HL-60 (cell line): ENCODE measurements around the gene MICB.

Experiments
- DNase-seq, 2 experiments: peaks; one replicate each; pipeline ENCODE4 v3.0.0-alpha.2; 2010 to 2020; ENCODE audit warnings: low read depth in 1 of 2, low spot score in 1 of 2
- H3K27ac ChIP-seq: fragments of 250-450 bp; sonication (Bioruptor Pico); replicated peaks from 2 replicates; pipeline ENCODE4 v1.5.1; 2020; ENCODE audit warnings: mild to moderate bottlenecking, moderate library complexity
- H3K27me3 ChIP-seq: fragments of 250-450 bp; sonication (Bioruptor Pico); 2 replicates; pipeline ENCODE4 v1.5.1; 2021; ENCODE audit warnings: mild to moderate bottlenecking, moderate library complexity; ENCODE audit not compliant: insufficient read depth, poor library complexity, severe bottlenecking
- H3K4me3 ChIP-seq: replicated peaks from 2 replicates; pipeline ENCODE4 v1.5.1; 2011; ENCODE audit warnings: mild to moderate bottlenecking, control low read depth, low read length; ENCODE audit not compliant: insufficient read depth
- GABPA ChIP-seq: IDR thresholded peaks from 2 replicates; pipeline ENCODE4 v1.6.1; 2012; ENCODE audit warnings: low read depth
- POLR2AphosphoS5 ChIP-seq: IDR thresholded peaks from 2 replicates; pipeline ENCODE4 v1.6.1; 2012; ENCODE audit warnings: low read depth
- SPI1 ChIP-seq: IDR thresholded peaks from 2 replicates; pipeline ENCODE4 v1.6.1; 2012; ENCODE audit warnings: low read depth, mild to moderate bottlenecking, borderline replicate concordance
- TF ChIP-seq, protein P1 (sequence below): IDR thresholded peaks from 2 replicates; pipeline ENCODE4 v1.6.1; 2012; ENCODE audit warnings: low read depth; ENCODE audit not compliant: insufficient replicate concordance
- TF ChIP-seq, protein P2 (sequence below): IDR thresholded peaks from one replicate; pipeline ENCODE4 v1.5.1; 2011; ENCODE audit warnings: low read length, control low read depth, inconsistent platforms; ENCODE audit not compliant: insufficient read depth

MICB gene

DNA sequence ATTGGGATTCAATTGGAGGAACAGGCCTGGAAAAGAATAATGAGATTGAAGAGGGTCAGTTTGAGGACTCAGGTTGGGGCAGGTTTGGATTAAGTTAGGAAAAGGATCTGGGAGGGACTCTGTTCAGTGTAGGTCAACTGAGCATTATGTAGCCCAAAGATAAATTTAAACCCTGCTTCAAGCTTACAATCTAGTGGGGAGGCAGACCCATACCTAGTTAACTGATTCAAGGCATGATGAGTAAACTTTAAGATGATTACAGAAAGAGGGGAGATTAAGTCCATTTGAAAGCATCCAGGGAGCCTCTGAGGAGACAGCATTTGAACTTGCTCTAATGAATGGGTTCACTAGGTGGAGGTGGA is 62.7 kb downstream of the MICB start:
- Histone ChIP-seq H3K27ac (peak overlapping the region; percentile 92), H3K4me3 (no peak overlapping the region), H3K27me3 (no peaks in the 10 kb centered on the region)
- TF ChIP-seq, protein P1, sequence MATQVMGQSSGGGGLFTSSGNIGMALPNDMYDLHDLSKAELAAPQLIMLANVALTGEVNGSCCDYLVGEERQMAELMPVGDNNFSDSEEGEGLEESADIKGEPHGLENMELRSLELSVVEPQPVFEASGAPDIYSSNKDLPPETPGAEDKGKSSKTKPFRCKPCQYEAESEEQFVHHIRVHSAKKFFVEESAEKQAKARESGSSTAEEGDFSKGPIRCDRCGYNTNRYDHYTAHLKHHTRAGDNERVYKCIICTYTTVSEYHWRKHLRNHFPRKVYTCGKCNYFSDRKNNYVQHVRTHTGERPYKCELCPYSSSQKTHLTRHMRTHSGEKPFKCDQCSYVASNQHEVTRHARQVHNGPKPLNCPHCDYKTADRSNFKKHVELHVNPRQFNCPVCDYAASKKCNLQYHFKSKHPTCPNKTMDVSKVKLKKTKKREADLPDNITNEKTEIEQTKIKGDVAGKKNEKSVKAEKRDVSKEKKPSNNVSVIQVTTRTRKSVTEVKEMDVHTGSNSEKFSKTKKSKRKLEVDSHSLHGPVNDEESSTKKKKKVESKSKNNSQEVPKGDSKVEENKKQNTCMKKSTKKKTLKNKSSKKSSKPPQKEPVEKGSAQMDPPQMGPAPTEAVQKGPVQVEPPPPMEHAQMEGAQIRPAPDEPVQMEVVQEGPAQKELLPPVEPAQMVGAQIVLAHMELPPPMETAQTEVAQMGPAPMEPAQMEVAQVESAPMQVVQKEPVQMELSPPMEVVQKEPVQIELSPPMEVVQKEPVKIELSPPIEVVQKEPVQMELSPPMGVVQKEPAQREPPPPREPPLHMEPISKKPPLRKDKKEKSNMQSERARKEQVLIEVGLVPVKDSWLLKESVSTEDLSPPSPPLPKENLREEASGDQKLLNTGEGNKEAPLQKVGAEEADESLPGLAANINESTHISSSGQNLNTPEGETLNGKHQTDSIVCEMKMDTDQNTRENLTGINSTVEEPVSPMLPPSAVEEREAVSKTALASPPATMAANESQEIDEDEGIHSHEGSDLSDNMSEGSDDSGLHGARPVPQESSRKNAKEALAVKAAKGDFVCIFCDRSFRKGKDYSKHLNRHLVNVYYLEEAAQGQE: no peak
- TF ChIP-seq, protein P2, sequence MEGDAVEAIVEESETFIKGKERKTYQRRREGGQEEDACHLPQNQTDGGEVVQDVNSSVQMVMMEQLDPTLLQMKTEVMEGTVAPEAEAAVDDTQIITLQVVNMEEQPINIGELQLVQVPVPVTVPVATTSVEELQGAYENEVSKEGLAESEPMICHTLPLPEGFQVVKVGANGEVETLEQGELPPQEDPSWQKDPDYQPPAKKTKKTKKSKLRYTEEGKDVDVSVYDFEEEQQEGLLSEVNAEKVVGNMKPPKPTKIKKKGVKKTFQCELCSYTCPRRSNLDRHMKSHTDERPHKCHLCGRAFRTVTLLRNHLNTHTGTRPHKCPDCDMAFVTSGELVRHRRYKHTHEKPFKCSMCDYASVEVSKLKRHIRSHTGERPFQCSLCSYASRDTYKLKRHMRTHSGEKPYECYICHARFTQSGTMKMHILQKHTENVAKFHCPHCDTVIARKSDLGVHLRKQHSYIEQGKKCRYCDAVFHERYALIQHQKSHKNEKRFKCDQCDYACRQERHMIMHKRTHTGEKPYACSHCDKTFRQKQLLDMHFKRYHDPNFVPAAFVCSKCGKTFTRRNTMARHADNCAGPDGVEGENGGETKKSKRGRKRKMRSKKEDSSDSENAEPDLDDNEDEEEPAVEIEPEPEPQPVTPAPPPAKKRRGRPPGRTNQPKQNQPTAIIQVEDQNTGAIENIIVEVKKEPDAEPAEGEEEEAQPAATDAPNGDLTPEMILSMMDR: no peak
- TF ChIP-seq POLR2AphosphoS5 (no peak), GABPA (no peak), SPI1 (no peak)
- DNase-seq: no peak
